GM12878 (cell line): ENCODE measurements around the gene SCNN1G. TPM values are rescaled to one million over a fixed set of nuclear protein-coding genes. Genes with fewer than 3 reads are reported as not detected.

ENCODE experiments used
- ATAC-seq: fragments of 200-7000 bp; cut with Tn5 transposase; 3 replicates; pipeline ENCODE4 v1.9.1; 2020; ENCODE audit warnings: mild to moderate bottlenecking, moderate library complexity
- BruUV-seq: library from RNA; stranded (reverse); fragments of 400-500 nt; replicated peaks from 2 replicates; lab custom pipeline; 2021; lab: Mats Ljungman, UMichigan
- CTCF ChIA-PET: fragments of 300-600 bp; sonication (Branson Sonifier 250); formaldehyde crosslinking; extraction: SDS; loops from one replicate; lab custom pipeline; 2021; ENCODE audit warnings: inconsistent platforms; lab: Yijun Ruan, JAX
- POLR2A ChIA-PET: fragments of 350-600 bp; formaldehyde crosslinking; extraction: SDS; loops from one replicate; lab custom pipeline; 2021; ENCODE audit warnings: inconsistent platforms; lab: Charles Lee
- RAD21 ChIA-PET: fragments of 300-600 bp; sonication (Branson Sonifier 250); formaldehyde crosslinking; loops from one replicate; lab custom pipeline; 2023; ENCODE audit warnings: antibody characterized with exemption; ENCODE audit not compliant: unreplicated experiment; lab: Charles Lee
- SMC1A ChIA-PET: fragments of 300-600 bp; sonication (Branson Sonifier 250); formaldehyde crosslinking; loops from one replicate; lab custom pipeline; 2023; ENCODE audit not compliant: unreplicated experiment, uncharacterized antibody; lab: Charles Lee
- DNase-seq: peaks from one replicate; pipeline ENCODE4 v3.0.0-alpha.2; 2011; ENCODE audit warnings: low read depth, low spot score
- FAIRE-seq: peaks from 3 replicates; lab custom pipeline; 2011; peaks lifted over from hg19 to GRCh38; lab: Jason Lieb, UNC
- H2AFZ ChIP-seq: 2 replicates; pipeline ENCODE4 v1.6.0; 2011; ENCODE audit warnings: low read depth, low read length, control low read depth; ENCODE audit not compliant: control insufficient read depth
- H3K27ac ChIP-seq: 2 replicates; pipeline ENCODE4 v1.5.1; 2011; ENCODE audit warnings: control low read depth; ENCODE audit not compliant: control insufficient read depth, insufficient read depth
- H3K27me3 ChIP-seq, 2 experiments: replicated peaks in 1 of 2; 2 replicates each; pipeline versions ENCODE4 v1.6.0 to v1.6.1; 2011; ENCODE audit warnings: low read length in 1 of 2; ENCODE audit not compliant: control insufficient read depth in 2 of 2, insufficient read depth in 2 of 2
- H3K36me3 ChIP-seq, 2 experiments: 2 replicates each; pipeline ENCODE4 v1.5.1; 2011; ENCODE audit warnings: low read length in 1 of 2; ENCODE audit not compliant: control insufficient read depth in 2 of 2, insufficient read depth in 2 of 2
- H3K4me1 ChIP-seq: 2 replicates; pipeline ENCODE4 v1.6.1; 2011; ENCODE audit warnings: mild to moderate bottlenecking, low read length, moderate library complexity, mixed read lengths; ENCODE audit not compliant: control insufficient read depth, insufficient read depth
- H3K4me2 ChIP-seq: 2 replicates; pipeline ENCODE4 v1.6.0; 2011; ENCODE audit warnings: control low read depth; ENCODE audit not compliant: control insufficient read depth, insufficient read depth
- H3K4me3 ChIP-seq: fragments of 200-600 bp; sonication (generic); 2 replicates; pipeline ENCODE4 v1.5.1; 2016
- H3K79me2 ChIP-seq: 2 replicates; pipeline ENCODE4 v1.6.0; 2011; ENCODE audit warnings: low read length; ENCODE audit not compliant: control insufficient read depth, insufficient read depth
- H3K9ac ChIP-seq: 2 replicates; pipeline ENCODE4 v1.8.0; 2011; ENCODE audit warnings: low read length, control low read depth, mixed read lengths; ENCODE audit not compliant: control insufficient read depth, insufficient read depth
- H3K9me3 ChIP-seq: replicated peaks from 3 replicates; pipeline ENCODE4 v1.5.1; 2011; ENCODE audit warnings: mild to moderate bottlenecking, low read length; ENCODE audit not compliant: control insufficient read depth, insufficient read depth
- H4K20me1 ChIP-seq: 2 replicates; pipeline ENCODE4 v1.6.0; 2011; ENCODE audit not compliant: control insufficient read depth, insufficient read depth
- ASH2L ChIP-seq: fragments of 300-600, 200-600 bp; sonication (generic); IDR thresholded peaks from 2 replicates; pipeline ENCODE4 v1.6.1; 2017; ENCODE audit warnings: low read depth, mild to moderate bottlenecking, borderline replicate concordance
- CHD1 ChIP-seq: IDR thresholded peaks from 2 replicates; pipeline ENCODE4 v1.6.1; 2012; ENCODE audit warnings: low read depth, low read length, improper control_type of control experiment
- CREB1 ChIP-seq: IDR thresholded peaks from 2 replicates; pipeline ENCODE4 v1.6.1; 2012; ENCODE audit warnings: low read depth, mild to moderate bottlenecking, inconsistent platforms
- HDAC2 ChIP-seq: fragments of 200-600 bp; sonication (generic); IDR thresholded peaks from 2 replicates; pipeline ENCODE4 v1.6.1; 2017
- IKZF2 ChIP-seq, 2 experiments: fragments of 450-650 bp; IDR thresholded peaks; 2 replicates each; pipeline ENCODE4 v1.6.1; 2017; ENCODE audit warnings: mild to moderate bottlenecking in 2 of 2, moderate library complexity in 2 of 2
- MEF2B ChIP-seq: fragments of 450-650 bp; IDR thresholded peaks from 2 replicates; pipeline ENCODE4 v1.6.1; 2018; ENCODE audit warnings: mild to moderate bottlenecking, moderate library complexity; ENCODE audit not compliant: partially characterized antibody, poor library complexity, severe bottlenecking
- NFYB ChIP-seq: IDR thresholded peaks from 2 replicates; pipeline ENCODE4 v1.6.1; 2011; ENCODE audit warnings: low read depth, mild to moderate bottlenecking, low read length, improper control_type of control experiment, moderate library complexity; ENCODE audit not compliant: insufficient read depth
- SREBF2 ChIP-seq: IDR thresholded peaks from 2 replicates; pipeline ENCODE4 v1.6.1; 2012; ENCODE audit warnings: mild to moderate bottlenecking, low read length
- SRF ChIP-seq, 2 experiments: IDR thresholded peaks; 2 replicates each; pipeline ENCODE4 v1.6.1; 2011; ENCODE audit warnings: low read depth in 2 of 2, low read length in 2 of 2, mild to moderate bottlenecking in 1 of 2, moderate library complexity in 1 of 2
- WGBS: methylation state at CpG from one replicate; pipeline ENCODE4 v1.1.6; 2016; ENCODE audit warnings: low lambda C conversion rate; ENCODE audit not compliant: insufficient replicate concordance, insufficient coverage; ENCODE audit errors: missing lambda C conversion rate; 5-methylcytosine and 5-hydroxymethylcytosine counted together
- in situ Hi-C: fragments of 300-500 bp; cut with MboI; formaldehyde crosslinking; loops from 9 replicates; pipeline ENCODE4 v1.14.3; 2018; ENCODE audit warnings: mixed read lengths
- intact Hi-C: fragments of 100-400 bp; cut with micrococcal nuclease; formaldehyde crosslinking; loops from one replicate; pipeline ENCODE4 v1.14.2; 2022; ENCODE audit not compliant: unreplicated experiment
- polyA plus RNA-seq, 11 experiments: library from polyadenylated mRNA; depleted of rRNA in 4 of 11; unstranded in 6 of 11; stranded (reverse) in 5 of 11; fragments of >200 nt; fragmentation: Nextera tagmentation in 4 of 11; fragmentation: Illumina TruSeq in 1 of 11; extraction: Ambion mirVana in 4 of 11; extraction: Trizol in 1 of 11; gene quantifications; 1 replicate in 1 of 11; 2 replicates in 10 of 11; pipeline versions ENCODE4 v1.2.1 to v1.2.3, GENCODE V29; 2011 to 2016; ENCODE audit warnings: inconsistent platforms in 2 of 11, missing spikeins in 2 of 11, low read depth in 1 of 11
- total RNA-seq, 4 experiments: library from RNA; depleted of rRNA in 3 of 4; stranded (reverse); fragments of >200 nt in 3 of 4; fragmentation: Illumina TruSeq in 1 of 4; extraction: Trizol in 1 of 4; gene quantifications; 2 replicates each; pipeline versions ENCODE4 v1.2.1 to v1.2.3, GENCODE V29; 2013 to 2021
- TF ChIP-seq, protein P1 (sequence below): IDR thresholded peaks from 2 replicates; pipeline ENCODE4 v1.6.1; 2011; ENCODE audit warnings: borderline replicate concordance, low read depth, mild to moderate bottlenecking, moderate library complexity, low read length; ENCODE audit not compliant: insufficient read depth, poor library complexity, severe bottlenecking
- TF ChIP-seq, protein P2 (sequence below): fragments of 450-650 bp; IDR thresholded peaks from 2 replicates; pipeline ENCODE4 v1.6.1; 2016; ENCODE audit warnings: mild to moderate bottlenecking
- TF ChIP-seq, protein P3 (sequence below): fragments of 450-650 bp; IDR thresholded peaks from 2 replicates; pipeline ENCODE4 v1.6.1; 2016; ENCODE audit warnings: mild to moderate bottlenecking, moderate library complexity, borderline replicate concordance

The SCNN1G gene
- total and polyA plus RNA-seq, 10 of the 15 experiments (the other 5 are each of a cell fraction or from before 2014, with no cell fraction given) = 0.04 to 0.86 (median 0.08) TPM; not detected in 5

DNA sequence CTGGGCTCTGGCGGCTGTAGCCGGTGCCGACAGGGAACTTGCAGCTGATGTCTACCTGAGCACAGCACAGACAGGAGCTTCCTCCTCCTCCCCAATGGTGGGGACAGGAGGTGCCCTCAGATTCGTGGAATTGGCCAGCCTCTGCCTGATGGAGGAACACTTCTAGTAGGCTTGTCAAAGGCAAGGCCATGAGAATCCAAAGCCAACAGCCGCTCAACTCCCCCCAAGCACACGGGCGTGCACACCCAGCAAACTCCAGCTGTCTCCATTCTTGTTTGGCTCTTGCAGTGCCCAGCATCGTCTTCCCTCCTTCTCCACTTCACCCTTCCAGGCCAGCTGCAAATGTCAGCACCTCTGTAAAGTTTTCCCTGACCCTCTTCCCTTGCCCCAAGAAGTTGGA lies 35.1 kb downstream of the SCNN1G start:
- BruUV-seq = no TSS peak
- in situ Hi-C loops (no loop called here), intact Hi-C loops (no loop called here)
- Histone ChIP-seq H3K4me1 (no peaks in the 10 kb centered on the region), H3K36me3 (no peaks in the 10 kb centered on the region), H3K27me3 (no peaks in the 10 kb centered on the region), H3K4me3 (no peak overlapping the region), H3K27ac (no peak overlapping the region), H2AFZ (no peak overlapping the region), H3K4me2 (no peak overlapping the region), H3K9me3 (no peaks in the 10 kb centered on the region), H4K20me1 (no peaks in the 10 kb centered on the region), H3K9ac (no peak overlapping the region), H3K79me2 (no peaks in the 10 kb centered on the region)
- ChIA-PET POLR2A (no interaction called here), SMC1A (interaction anchor here (0.9 kb wide), 1 partner anchor 215 kb away, joined by 3 read pairs; no protein-coding TSS in a partner anchor), RAD21 (no interaction called here), CTCF (interaction anchor here (0.7 to 1.4 kb wide), 2 partner anchors 216 kb away, joined by 3 read pairs; no protein-coding TSS in a partner anchor)
- TF ChIP-seq CREB1 = no peak
- no peak for TF ChIP-seq SRF (IDR thresholded peaks at IDR 0.05; ENCODE audit: low read depth in 2 of 2, low read length in 2 of 2)
- TF ChIP-seq MEF2B = no peak
- no peak for TF ChIP-seq SREBF2
- TF ChIP-seq CHD1 = no peak
- TF ChIP-seq IKZF2 (IDR thresholded peaks at IDR 0.05) = no peak
- TF ChIP-seq, protein P1, sequence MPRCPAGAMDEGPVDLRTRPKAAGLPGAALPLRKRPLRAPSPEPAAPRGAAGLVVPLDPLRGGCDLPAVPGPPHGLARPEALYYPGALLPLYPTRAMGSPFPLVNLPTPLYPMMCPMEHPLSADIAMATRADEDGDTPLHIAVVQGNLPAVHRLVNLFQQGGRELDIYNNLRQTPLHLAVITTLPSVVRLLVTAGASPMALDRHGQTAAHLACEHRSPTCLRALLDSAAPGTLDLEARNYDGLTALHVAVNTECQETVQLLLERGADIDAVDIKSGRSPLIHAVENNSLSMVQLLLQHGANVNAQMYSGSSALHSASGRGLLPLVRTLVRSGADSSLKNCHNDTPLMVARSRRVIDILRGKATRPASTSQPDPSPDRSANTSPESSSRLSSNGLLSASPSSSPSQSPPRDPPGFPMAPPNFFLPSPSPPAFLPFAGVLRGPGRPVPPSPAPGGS = no peak
- TF ChIP-seq, protein P2, sequence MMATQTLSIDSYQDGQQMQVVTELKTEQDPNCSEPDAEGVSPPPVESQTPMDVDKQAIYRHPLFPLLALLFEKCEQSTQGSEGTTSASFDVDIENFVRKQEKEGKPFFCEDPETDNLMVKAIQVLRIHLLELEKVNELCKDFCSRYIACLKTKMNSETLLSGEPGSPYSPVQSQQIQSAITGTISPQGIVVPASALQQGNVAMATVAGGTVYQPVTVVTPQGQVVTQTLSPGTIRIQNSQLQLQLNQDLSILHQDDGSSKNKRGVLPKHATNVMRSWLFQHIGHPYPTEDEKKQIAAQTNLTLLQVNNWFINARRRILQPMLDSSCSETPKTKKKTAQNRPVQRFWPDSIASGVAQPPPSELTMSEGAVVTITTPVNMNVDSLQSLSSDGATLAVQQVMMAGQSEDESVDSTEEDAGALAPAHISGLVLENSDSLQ = no peak
- no peak for TF ChIP-seq HDAC2
- TF ChIP-seq, protein P3, sequence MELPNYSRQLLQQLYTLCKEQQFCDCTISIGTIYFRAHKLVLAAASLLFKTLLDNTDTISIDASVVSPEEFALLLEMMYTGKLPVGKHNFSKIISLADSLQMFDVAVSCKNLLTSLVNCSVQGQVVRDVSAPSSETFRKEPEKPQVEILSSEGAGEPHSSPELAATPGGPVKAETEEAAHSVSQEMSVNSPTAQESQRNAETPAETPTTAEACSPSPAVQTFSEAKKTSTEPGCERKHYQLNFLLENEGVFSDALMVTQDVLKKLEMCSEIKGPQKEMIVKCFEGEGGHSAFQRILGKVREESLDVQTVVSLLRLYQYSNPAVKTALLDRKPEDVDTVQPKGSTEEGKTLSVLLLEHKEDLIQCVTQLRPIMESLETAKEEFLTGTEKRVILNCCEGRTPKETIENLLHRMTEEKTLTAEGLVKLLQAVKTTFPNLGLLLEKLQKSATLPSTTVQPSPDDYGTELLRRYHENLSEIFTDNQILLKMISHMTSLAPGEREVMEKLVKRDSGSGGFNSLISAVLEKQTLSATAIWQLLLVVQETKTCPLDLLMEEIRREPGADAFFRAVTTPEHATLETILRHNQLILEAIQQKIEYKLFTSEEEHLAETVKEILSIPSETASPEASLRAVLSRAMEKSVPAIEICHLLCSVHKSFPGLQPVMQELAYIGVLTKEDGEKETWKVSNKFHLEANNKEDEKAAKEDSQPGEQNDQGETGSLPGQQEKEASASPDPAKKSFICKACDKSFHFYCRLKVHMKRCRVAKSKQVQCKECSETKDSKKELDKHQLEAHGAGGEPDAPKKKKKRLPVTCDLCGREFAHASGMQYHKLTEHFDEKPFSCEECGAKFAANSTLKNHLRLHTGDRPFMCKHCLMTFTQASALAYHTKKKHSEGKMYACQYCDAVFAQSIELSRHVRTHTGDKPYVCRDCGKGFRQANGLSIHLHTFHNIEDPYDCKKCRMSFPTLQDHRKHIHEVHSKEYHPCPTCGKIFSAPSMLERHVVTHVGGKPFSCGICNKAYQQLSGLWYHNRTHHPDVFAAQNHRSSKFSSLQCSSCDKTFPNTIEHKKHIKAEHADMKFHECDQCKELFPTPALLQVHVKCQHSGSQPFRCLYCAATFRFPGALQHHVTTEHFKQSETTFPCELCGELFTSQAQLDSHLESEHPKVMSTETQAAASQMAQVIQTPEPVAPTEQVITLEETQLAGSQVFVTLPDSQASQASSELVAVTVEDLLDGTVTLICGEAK = no peak
- no peak for TF ChIP-seq NFYB
- no peak for TF ChIP-seq ASH2L
- FAIRE-seq (no peak), ATAC-seq (no peak), DNase-seq (no peak)
- WGBS = 70% methylated on average over 8 of the region's 8 CpGs
